H54 (cell line): ENCODE measurements around the gene ATP6V0D1.
A peak's percentile ranks its signal among the peaks of the same experiment; 100 is the strongest.

Source experiments
- DNase-seq: peaks from one replicate; pipeline ENCODE4 v3.0.0; 2011; ENCODE audit warnings: low spot score, mixed read lengths; ENCODE audit not compliant: insufficient read length
- FAIRE-seq: peaks from 3 replicates; lab custom pipeline; 2011; peaks lifted over from hg19 to GRCh38; lab: Jason Lieb, UNC
- POLR2A ChIP-seq: IDR thresholded peaks from 2 replicates; pipeline ENCODE4 v1.6.1; 2011; ENCODE audit warnings: low read depth, mild to moderate bottlenecking, low read length

The ATP6V0D1 gene

DNA sequence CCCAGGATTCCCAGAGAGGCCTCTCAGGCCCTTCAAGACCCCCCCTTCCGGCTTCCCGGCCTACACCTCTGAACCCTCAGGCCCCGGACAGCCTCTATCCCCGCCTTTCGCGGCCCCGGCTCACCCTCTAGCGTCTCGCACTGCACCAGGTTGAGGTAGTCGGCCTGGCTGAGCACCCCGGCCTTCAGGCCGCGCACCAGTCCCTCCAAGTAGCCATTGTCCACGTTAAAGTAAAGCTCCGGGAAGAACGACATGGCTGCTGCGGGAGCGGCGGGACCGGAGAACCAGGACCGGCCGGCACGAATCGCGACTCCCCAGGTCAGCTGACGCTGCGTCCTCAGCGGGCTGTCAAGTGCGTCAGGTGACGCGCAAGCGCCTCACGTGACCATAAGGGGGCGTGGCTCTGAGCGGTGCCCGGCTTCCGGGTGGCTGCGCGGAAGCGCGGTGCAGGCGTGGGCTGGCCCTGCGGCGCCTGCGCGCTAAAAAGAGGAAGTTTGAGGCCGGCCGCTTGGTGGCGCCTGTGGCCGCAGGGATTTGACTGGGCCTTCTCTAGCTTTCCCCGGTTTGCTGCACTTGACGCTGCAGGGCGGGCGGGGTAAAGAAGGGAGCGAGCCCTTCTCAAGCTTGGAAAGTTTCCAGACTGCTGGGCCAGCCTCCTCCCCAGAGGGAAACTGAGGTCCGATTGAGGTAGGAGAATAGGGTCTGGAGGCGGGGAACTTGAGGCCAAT, at the start of gene ATP6V0D1:
ATP6V0D1 (minus strand) TSS at position 325 of the 728 bp plus-strand sequence; CDS start at position 254, 71 bp downstream.
- FAIRE-seq (peak; percentile 75), DNase-seq (peak; percentile 88)
- peak; percentile 70 for TF ChIP-seq POLR2A

GRCh38 chr16:67530013-67530939, 49.3 kb upstream of the ATP6V0D1 start:
- TF ChIP-seq POLR2A, result peak; percentile 54
- FAIRE-seq (no peak), DNase-seq (peak; percentile 78)

- FAIRE-seq, result no peak
- TF ChIP-seq POLR2A, result no peak
Observed at GRCh38 chr16:67529582-67530012, 48.6 kb upstream of the ATP6V0D1 start.

GRCh38 chr16:67528870-67529581, 48.1 kb upstream of the ATP6V0D1 start:
- peak; percentile 82 for TF ChIP-seq POLR2A
- no peak for FAIRE-seq

More at GRCh38 chr16:67529582-67530012, 48.6 kb upstream of the ATP6V0D1 start:
- no peak for DNase-seq

DNA sequence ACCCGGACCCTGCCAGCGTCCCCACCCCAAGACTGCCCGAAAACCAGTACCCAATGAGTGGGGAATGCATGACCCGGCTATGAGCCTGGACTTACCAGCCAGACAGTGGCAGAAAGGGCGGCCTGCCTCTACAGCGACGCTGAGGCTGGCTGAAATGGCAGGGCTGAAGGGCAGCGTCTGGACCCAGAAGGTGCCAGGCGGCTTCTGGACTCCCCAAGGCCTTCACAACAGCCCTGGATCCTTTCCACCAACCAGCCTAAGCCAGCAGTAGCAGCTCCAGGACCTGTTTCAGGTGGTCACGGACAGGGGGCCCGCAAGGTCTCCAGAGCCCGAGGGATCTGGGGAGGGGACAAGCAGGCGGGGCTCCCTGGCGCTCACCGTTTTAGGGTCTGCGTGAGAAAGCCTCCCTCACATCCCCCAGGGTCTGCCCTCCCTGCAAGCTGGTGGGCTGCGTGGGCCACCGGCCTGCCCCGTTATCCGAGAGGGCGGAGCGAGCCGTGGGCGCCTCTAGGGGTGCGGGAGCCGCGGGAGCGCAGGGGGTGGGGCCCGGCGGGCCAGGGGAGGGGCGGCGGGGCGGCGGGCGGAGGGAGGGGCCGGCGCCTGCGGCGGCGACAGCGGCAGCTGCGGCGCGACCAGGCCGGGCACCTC, 47.4 kb upstream of the ATP6V0D1 start, which contains the start of gene RIPOR1:
RIPOR1 (plus strand) TSS at position 608 of the 648 bp plus-strand sequence. CDS start 9,618 bp downstream, outside the sequence.
- TF ChIP-seq POLR2A, result no peak
- DNase-seq, result no peak
- FAIRE-seq, result no peak

More at GRCh38 chr16:67528870-67529581, 48.1 kb upstream of the ATP6V0D1 start:
- no peak for DNase-seq

DNA sequence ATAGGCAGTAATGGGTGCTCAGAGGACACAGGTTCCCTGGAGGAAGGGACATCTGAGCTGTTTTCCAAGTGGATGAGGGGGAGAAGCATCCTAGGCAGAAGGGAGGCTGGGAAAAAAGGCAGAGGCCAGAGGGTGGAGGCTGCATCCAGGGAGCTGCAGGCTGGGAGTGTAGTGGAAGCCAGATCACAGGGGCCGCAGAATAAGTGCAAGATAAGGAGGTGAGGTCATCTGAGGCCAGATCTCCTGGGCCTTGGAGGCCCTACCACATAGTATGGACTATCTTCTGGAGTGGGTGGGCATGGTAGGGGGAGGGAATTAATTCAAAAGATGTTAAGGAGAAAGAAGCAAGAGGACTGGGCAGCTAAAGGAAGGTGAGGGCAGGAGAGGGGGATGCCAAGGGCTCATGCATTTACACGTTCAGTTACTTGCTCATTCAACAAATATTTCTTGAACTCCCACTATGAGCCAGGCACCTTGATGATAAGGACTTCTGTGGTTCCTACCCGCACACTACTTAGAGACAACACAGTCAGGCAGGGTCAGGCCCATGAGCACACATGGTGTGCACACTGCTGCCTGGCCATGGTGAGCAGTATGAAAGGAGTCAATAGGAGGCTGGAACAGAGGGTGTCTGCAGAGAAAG, 45.3 kb upstream of the ATP6V0D1 start:
- TF ChIP-seq POLR2A, result no peak
- DNase-seq (no peak), FAIRE-seq (no peak)

- TF ChIP-seq POLR2A, result no peak
- FAIRE-seq (no peak), DNase-seq (no peak)
Observed at GRCh38 chr16:67525176-67525860, 44.4 kb upstream of the ATP6V0D1 start.

GRCh38 chr16:67521095-67521804, 40.3 kb upstream of the ATP6V0D1 start:
- peak; percentile 61 for FAIRE-seq
- TF ChIP-seq POLR2A, result 0 out of 2 replicates have a peak, but pooled peaks have one; percentile 21
- peak; percentile 77 for DNase-seq

GRCh38 chr16:67519242-67519641, 38.3 kb upstream of the ATP6V0D1 start:
- no peak for FAIRE-seq
- no peak for TF ChIP-seq POLR2A

DNA sequence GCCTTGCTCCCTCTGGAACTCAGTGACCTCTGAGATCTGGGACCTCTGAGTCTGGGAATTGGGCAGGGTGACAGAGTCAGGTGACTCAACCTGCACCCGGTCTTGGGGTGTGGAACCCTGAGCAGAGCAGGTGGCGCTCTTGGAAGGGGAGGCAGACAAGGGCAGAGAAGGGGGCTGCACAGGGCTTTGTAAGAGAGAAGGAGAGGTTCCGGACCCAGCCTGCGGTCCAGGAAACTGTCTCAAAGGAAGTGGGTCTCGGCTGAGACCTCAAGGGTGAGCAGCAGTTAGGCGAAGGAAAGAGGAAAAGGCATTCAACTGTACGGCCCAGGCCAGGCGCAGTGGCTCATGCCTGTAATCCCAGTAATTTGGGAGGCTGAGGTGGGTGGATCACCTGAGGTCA, 37.7 kb upstream of the ATP6V0D1 start:
- TF ChIP-seq POLR2A, result no peak
- DNase-seq, result no peak
- FAIRE-seq, result no peak

More at GRCh38 chr16:67519242-67519641, 38.3 kb upstream of the ATP6V0D1 start:
- DNase-seq, result no peak

DNA sequence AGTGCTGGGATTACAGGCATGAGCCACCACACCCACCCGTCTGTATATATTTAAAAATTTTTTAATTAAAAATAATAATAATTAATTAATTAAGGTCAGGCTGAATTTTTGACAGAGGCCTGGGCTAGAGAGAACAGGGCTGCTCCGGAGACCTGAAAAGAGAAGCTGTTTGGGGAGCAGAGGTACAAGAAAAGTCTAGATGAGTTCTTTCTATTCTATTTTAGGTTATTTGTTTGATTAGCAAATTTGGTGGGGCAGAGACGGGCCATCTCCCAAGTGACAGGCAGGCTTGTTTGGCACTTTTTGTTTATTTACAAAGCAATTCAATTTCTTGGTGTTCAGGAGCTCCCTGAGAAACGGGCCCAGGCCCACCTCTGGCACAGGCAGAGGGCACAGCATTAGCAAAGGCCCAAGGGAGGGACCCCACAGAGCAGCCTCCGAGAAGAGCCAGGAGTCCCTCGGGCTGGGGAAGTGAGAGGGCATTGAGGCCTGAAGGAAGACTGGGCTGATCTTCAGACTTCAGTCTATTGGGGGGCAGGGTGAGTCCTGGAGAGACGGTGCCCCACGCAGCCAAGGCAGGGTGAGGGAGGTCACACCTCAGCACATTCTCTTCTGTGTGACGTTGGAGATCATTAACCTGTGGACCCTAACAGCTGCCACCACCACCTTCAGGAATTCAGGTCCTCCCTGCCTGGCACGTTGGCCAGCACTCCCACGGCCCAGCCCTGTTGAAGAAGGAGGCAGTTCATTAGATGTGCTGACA, 36.9 kb upstream of the ATP6V0D1 start:
- DNase-seq (no peak), FAIRE-seq (no peak)
- no peak for TF ChIP-seq POLR2A

DNA sequence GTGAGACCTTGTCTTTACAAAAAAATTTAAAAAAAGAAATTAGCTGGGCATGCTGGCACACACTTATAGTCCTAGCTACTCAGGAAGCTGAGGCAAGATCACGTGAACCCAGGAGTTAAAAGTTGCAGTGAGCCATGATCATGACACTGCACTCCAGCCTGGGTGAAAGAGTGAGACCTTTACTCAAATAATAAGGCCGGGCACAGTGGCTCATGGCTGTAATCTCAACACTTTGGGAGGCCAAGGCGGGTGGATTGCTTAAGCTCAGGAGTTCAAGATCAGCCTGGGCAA, 36.1 kb upstream of the ATP6V0D1 start:
- no peak for TF ChIP-seq POLR2A
- FAIRE-seq (no peak), DNase-seq (no peak)
